GM18498 (cell line): ENCODE measurements around the gene GALP.
A peak's percentile ranks its signal among the peaks of the same experiment; 100 is the strongest.
"Not testable (repeated sequence)": the region's sequence is repeated elsewhere in the genome, so short reads cannot be mapped to it uniquely, and the experiment has no call there.

Experiments
- ATAC-seq: cut with Tn5 transposase; IDR thresholded peaks from one replicate; pipeline ENCODE4 v1.9.1; 2021; ENCODE audit warnings: mild to moderate bottlenecking, moderate library complexity; ENCODE audit not compliant: unreplicated experiment

The GALP gene

GRCh38 chr19:56175861-56176307 lies at the start of gene GALP:
Gene GALP, plus strand, starts transcription at chr19:56176008. Its CDS starts 1,101 bp downstream, at chr19:56177109.
- not testable (repeated sequence) for ATAC-seq

GRCh38 chr19:56126983-56127780 lies 48.6 kb upstream of the GALP start:
- ATAC-seq, result no peak

- no peak for ATAC-seq
Measured at GRCh38 chr19:56130006-56130405, 45.8 kb upstream of the GALP start.

DNA sequence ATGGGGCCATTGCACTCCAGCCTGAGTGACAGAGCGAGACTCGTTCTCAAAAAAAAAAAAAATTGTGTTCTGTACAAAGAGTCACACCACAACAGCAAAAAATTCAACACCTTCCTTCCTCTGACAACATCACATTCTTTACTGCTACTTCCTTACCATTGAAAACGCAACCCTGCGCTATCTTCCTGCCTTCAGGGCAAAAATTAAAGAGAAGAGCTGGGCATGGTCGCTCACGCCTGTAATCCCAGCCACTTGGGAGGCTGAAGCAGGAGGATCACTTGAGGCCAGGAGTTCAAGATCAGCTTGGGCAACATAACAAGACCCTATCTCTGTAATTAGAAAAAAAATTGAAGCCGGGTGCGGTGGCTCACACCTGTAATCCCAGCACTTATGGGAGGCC lies 44.2 kb upstream of the GALP start:
- no peak for ATAC-seq

- ATAC-seq, result no peak
Measured at GRCh38 chr19:56132316-56132822, 43.4 kb upstream of the GALP start.

DNA sequence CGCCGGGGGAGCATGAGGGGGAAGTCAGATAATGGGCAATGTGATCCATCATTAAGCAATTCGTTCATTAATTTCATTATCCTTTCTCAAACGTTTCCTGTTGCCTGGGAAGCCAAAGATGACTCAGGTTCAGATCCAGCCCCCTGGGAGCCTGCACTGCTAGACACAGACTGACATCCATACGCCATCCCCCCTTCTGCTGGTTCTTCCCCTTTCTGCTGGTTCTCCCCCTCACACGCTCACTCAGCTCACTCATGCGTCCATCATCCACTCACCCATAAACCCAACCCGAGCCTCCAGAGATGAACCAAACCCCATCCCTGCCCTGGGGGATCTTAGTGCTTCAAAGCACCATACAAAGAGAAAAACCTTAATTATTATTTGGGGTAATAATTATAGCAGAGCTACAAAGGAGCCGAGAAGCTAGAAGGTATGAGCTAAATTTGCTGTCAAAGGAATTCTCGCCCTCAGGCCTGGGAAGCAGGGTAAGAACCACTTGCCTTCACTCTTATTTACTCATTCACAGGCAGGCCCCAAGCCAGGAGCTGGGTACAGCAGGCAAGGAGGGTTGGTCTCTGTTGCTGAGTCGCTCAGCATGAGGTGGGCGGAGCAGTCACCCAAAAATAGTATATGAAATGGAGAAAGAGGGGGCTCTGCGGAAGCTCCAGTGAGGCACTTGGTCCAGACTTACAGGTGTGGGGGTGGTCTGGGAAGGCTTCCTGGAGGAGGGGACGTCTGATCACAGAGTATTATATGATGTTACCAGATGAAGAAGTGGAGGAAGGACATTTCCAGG lies 41.8 kb upstream of the GALP start:
- peak; percentile 51 for ATAC-seq

DNA sequence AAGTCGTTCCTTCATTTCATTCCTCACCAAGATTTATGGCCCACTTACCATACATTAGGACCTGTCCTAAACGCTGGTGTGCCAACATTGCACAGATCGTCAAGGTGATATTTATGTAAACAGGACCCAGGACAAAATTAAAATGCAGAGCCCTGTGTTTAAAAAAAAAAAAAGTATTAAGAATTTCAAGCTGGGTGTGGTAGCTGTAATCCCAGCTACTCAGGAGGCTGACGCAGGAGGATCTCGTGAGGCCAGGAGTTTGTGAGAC lies 41.2 kb upstream of the GALP start:
- ATAC-seq, result no peak

- no peak for ATAC-seq
Measured at GRCh38 chr19:56136362-56136761, 39.4 kb upstream of the GALP start.

DNA sequence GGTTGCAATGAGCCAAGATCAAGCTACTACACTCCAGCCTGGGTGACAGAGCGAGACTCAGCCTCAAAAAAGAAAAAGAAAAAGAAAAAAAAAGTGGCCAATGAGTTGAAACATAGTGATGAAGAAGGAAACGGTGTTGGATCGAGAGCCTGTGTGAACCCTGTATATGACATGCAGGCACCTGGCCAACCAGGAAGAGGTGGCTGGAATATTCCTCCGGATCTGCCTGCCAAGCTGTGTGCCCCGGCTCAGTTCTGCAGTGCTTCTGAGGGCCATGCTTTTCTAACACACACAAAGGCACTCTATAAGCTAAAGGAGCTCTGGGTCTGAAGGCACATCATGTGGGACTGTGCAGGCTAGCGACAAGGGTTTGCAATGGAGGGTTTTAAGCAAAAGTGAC lies 38.4 kb upstream of the GALP start:
- no peak for ATAC-seq

DNA sequence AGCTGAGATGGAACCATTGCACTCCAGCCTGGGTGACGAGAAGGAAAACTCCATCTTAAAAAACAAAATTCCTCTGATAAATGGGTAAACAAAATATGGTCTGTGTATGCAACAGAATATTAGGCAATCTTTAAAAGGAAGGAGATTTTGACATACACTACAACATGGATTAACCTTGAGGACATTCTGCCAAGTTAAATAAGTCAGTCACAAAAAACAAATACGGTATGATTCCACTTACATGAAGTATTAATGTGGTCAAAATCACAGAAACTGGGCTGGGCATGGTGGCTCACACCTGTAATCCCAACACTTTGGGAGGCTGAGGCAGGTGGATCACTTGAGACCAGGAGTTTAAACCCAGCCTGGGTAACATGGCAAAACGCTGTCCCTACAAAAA lies 37.7 kb upstream of the GALP start:
- ATAC-seq, result no peak

GRCh38 chr19:56139847-56140582 lies 35.8 kb upstream of the GALP start:
- ATAC-seq, result no peak

GRCh38 chr19:56140583-56141416 lies 35.0 kb upstream of the GALP start, which contains the start of gene ZNF444:
Gene ZNF444, plus strand, starts transcription at chr19:56141287. Its CDS starts 5,625 bp downstream, at chr19:56146912.
- peak; percentile 89 for ATAC-seq

DNA sequence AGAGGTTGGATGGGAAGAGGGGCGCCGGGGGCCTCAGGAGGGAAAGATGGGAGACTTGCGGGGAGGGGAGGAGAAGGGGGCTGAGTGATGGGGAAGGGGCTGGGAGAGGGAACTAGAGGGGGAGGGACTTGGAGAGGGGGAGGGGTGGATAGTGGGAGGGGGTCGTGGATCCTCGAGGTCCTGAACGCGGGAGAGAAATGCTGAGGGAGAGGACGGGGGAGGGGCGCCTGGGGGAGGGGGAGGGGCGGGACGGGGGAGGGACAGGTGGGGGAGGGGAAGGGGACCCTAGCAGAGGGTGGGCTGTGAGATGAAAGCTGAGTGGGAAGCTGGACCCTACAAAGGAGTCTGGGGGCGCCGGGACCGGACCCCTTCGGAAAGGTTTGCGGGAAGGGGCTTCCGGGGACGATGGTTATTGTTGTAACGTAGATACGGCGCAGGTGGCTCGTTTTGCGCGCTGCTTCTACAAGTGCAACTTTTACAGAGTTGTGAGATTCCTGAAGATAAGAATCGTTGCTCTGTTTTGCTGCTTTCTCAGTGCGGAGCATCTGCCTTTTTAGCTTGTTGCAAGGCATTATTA lies 34.3 kb upstream of the GALP start:
- no peak for ATAC-seq

DNA sequence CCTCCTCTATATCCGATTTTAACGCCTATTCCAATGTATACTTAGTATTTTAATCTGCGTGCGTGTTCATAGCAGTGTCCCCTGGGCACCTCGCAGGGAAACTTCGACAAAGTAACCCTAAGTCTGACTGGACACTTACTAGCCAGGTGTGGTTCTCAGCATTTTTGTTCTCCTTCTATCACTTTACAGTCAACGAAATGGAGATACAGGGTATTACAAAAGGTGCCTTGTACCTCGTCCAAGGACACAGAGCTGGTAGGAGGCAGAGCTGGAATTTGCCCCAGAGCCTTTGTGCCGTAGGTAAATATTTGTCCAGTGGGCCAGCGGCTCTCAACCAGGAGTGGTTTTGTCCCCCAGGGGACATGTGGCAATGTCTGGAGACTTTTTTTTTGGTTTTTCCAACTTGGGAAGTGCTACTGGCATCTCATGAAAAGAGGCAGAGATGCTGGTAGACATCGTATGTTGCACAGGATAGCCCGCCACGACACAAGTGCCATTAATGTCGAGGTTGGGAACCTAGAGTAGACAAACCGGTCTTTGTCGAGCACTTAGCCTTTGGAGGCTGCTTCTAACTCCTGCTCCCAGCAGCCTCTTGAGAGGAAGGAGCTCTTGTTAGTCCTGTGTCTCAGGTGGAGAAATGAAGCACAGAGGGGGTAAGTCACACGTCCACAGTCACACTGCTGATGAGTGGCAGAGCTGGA lies 33.6 kb upstream of the GALP start:
- no peak for ATAC-seq

DNA sequence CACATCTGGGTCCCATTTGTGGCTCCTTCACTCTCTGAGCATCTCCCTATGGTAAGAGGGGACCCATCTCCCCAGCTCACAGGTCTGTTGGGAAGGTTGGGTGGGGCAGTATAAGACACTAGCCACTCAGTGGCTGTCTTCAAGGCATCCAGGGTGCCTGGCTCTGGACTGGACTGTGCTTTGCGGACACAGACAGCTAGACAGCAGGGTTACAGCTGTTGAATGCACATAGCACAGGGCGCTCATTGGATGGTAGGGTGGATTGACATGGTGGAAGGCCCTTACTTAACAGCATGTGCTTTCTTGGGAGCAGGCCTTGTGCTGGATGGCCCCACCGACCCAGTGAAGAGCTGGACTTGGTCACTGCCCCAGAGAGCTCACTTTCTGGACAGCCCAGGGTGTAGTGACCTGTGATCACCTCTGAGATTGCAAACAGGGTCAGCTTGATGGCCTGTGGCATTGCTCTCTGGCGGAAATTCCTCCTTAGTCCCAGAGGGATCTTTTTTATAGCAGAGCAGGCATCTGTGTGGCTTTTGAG lies 32.8 kb upstream of the GALP start:
- no peak for ATAC-seq

- no peak for ATAC-seq
Measured at GRCh38 chr19:56144376-56144775, 31.4 kb upstream of the GALP start.

- no peak for ATAC-seq
Measured at GRCh38 chr19:56144831-56145230, 31.0 kb upstream of the GALP start.

DNA sequence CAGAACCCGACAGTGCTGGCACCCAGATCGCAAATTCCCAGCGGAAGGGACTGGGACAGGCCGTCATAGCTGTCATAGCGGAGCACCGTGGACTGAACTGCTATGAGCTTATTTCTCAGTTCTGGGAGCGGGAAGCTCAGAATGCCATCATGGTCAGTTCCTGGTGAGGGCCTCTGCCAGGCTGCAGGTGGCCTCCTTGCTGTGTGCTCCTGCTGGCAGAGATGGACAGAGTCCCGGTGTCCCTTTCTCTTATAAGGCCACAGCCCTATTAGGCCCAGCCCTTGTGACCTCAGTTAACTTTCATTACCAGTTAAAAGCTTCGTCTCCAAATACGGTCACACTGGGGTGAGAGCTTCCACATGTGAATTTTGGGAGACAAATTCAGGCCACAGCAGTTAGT lies 30.1 kb upstream of the GALP start:
- ATAC-seq, result no peak

- no peak for ATAC-seq
Measured at GRCh38 chr19:56146904-56147303, 28.9 kb upstream of the GALP start.
